ENCODE data around the gene ATP7B. TPM values are rescaled to one million over a fixed set of nuclear protein-coding genes. Genes with fewer than 3 reads are reported as not detected.

ATP7B gene
- total and polyA plus RNA-seq, 2 of the 4 experiments (the other 2 are of a cell fraction): 2.7 to 2.9 TPM

GRCh38 chr13:51922771-51923480 lies 88.3 kb downstream of the ATP7B start:
- TF ChIP-seq RFX5 (IDR thresholded peaks at IDR 0.05; ENCODE audit: low read depth, low read length) (no peak), POLR2A (IDR thresholded peaks at IDR 0.05; ENCODE audit: low read depth, low read length) (no peak), MAFK (IDR thresholded peaks at IDR 0.05; ENCODE audit: low read depth, low read length) (no peak), CHD1 (IDR thresholded peaks at IDR 0.05; ENCODE audit: low read depth, low read length) (no peak), ELK1 (IDR thresholded peaks at IDR 0.05; ENCODE audit: borderline replicate concordance, low read depth, low read length) (no peak), RCOR1 (IDR thresholded peaks at IDR 0.05; ENCODE audit: insufficient replicate concordance, low read length) (no peak)
- H3K4me1 ChIP-seq (ENCODE audit: control insufficient read depth, insufficient read depth, low read length): no peaks in the 10 kb centered on the region
- no peak overlapping the region for H2AK9ac ChIP-seq (replicated peaks; ENCODE audit: low read depth, low read length, poor library complexity)
- no peak overlapping the region for H2BK5ac ChIP-seq (ENCODE audit: low read depth, low read length, poor library complexity, severe bottlenecking)
- no peak overlapping the region for H3K56ac ChIP-seq (ENCODE audit: extremely low read depth, insufficient read depth, low read length)
- no peaks in the 10 kb centered on the region for H3K36me3 ChIP-seq (ENCODE audit: control insufficient read depth, insufficient read depth, low read length)
- dilution Hi-C loops (cut with HindIII; ENCODE audit: low sequenced_read_pairs, unreplicated experiment): no loop called here
- no TSS peak for BruUV-seq (replicated peaks)
- ATAC-seq (ENCODE audit: low read depth) (no peak), DNase-seq (no peak)
- no peaks in the 10 kb centered on the region for H3K9me1 ChIP-seq (ENCODE audit: insufficient read depth, low read length)
- CTCF ChIA-PET: no interaction called here
- H2AFZ ChIP-seq (replicated peaks; ENCODE audit: low read length, poor library complexity): no peak overlapping the region
- no peak overlapping the region for H2BK20ac ChIP-seq (ENCODE audit: low read depth, low read length)
- no peak overlapping the region for H3K4me2 ChIP-seq (ENCODE audit: low read depth, low read length)
- no peaks in the 10 kb centered on the region for H3K79me1 ChIP-seq (ENCODE audit: low read depth in 1 of 2, low read length in 2 of 2)
- POLR2A ChIA-PET (ENCODE audit: unreplicated experiment): no interaction called here
- in situ Hi-C loops (cut with MboI; ENCODE audit: low sequenced_read_pairs): no loop called here
- H3K27me3 ChIP-seq (ENCODE audit: control insufficient read depth, insufficient read depth, low read length): peaks cover 6% of the 10 kb centered on the region
- H3K9me3 ChIP-seq (ENCODE audit: control insufficient read depth, insufficient read depth, low read length): no peaks in the 10 kb centered on the region
- H4K8ac ChIP-seq (ENCODE audit: low read depth in 2 of 2, low read length in 2 of 2): no peak overlapping the region
- no peak overlapping the region for H3K18ac ChIP-seq (ENCODE audit: low read depth, low read length)
- intact Hi-C loops (cut with micrococcal nuclease): no loop called here
- no peak overlapping the region for H2BK15ac ChIP-seq (ENCODE audit: low read depth, low read length)
- no peak overlapping the region; the same call in 1 of the 2 replicates for H3K23ac ChIP-seq (ENCODE audit: low read depth, low read length)
- no peak overlapping the region for H3K14ac ChIP-seq (replicated peaks; ENCODE audit: low read depth, low read length)
- no peak overlapping the region for H2AK5ac ChIP-seq (ENCODE audit: low read depth, low read length)
- no peak overlapping the region for H3K4ac ChIP-seq (ENCODE audit: low read depth, low read length)
- no peaks in the 10 kb centered on the region; the same call in 1 of the 2 replicates for H4K20me1 ChIP-seq (ENCODE audit: insufficient read depth, low read length)
- H3K27ac ChIP-seq (ENCODE audit: insufficient read depth, low read length): no peak overlapping the region
- H3K9ac ChIP-seq (ENCODE audit: low read depth, low read length): no peak overlapping the region
- no peak overlapping the region for H3K4me3 ChIP-seq (ENCODE audit: insufficient read depth, low read depth, low read length)
- 92% methylated on average over 2 of the region's 10 CpGs; no CpG with 5 or more reads in 1 of the 2 experiments for WGBS, 2 experiments (ENCODE audit: extremely low coverage in 2 of 2, insufficient read length in 1 of 2)
- H4K5ac ChIP-seq (ENCODE audit: low read depth, low read length): no peak overlapping the region
- H2BK120ac ChIP-seq (ENCODE audit: low read depth, low read length): no peak overlapping the region
- no peak overlapping the region for H4K91ac ChIP-seq (ENCODE audit: insufficient read depth, low read depth, low read length)

Measured in IMR-90 (cell line).